ENCODE measurements around the gene TBXAS1.

Gene TBXAS1

DNA sequence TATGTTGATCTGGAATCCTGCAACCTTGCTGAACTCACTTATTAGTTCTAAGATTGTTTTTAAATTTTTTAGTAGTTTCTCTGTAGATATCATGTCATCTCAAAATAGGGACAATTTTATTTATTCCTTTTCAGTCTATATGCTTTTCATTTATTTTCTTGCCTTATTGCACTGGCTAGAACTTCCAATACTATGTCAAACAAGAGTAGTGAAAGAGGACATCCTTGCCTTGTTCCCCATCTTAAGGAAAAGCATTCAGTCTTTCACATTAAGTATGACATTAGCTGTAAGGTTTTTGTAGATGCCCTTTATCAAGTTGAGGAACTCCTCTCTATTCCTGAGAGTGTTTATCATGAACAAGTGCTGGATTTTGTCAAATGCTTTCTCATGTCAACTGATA, 77.8 kb downstream of the TBXAS1 start:
- DNase-seq: no peak
- no peaks in the 10 kb centered on the region for H3K36me3 ChIP-seq (replicated peaks; ENCODE audit: insufficient read depth, low read length)
- no peaks in the 10 kb centered on the region for H3K27me3 ChIP-seq (replicated peaks; ENCODE audit: insufficient read depth, low read length)
- no peak overlapping the region for H3K4me2 ChIP-seq (ENCODE audit: low read depth, low read length)
- TF ChIP-seq, protein P1, sequence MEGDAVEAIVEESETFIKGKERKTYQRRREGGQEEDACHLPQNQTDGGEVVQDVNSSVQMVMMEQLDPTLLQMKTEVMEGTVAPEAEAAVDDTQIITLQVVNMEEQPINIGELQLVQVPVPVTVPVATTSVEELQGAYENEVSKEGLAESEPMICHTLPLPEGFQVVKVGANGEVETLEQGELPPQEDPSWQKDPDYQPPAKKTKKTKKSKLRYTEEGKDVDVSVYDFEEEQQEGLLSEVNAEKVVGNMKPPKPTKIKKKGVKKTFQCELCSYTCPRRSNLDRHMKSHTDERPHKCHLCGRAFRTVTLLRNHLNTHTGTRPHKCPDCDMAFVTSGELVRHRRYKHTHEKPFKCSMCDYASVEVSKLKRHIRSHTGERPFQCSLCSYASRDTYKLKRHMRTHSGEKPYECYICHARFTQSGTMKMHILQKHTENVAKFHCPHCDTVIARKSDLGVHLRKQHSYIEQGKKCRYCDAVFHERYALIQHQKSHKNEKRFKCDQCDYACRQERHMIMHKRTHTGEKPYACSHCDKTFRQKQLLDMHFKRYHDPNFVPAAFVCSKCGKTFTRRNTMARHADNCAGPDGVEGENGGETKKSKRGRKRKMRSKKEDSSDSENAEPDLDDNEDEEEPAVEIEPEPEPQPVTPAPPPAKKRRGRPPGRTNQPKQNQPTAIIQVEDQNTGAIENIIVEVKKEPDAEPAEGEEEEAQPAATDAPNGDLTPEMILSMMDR (IDR thresholded peaks at IDR 0.05; ENCODE audit: low read length): no peak
- TF ChIP-seq EZH2phosphoT487 (IDR thresholded peaks at IDR 0.05; ENCODE audit: low read length) (no peak), EZH2 (optimal IDR thresholded peaks at IDR 0.05; ENCODE audit: low read depth, low read length) (no peak)
- H3K79me2 ChIP-seq (ENCODE audit: low read length): no peaks in the 10 kb centered on the region
- no peaks in the 10 kb centered on the region for H3K9me2 ChIP-seq (replicated peaks; ENCODE audit: insufficient read depth, low read length)
- no peaks in the 10 kb centered on the region for H3F3A ChIP-seq (ENCODE audit: insufficient read depth, low read length)
- H3K4me1 ChIP-seq (ENCODE audit: low read length): 0 out of 2 replicates have a peak, but pooled peaks cover 6% of the 10 kb centered on the region
- no peaks in the 10 kb centered on the region for H4K20me1 ChIP-seq (ENCODE audit: insufficient read depth, low read length)
- H3K27ac ChIP-seq (ENCODE audit: low read length): no peak overlapping the region
- H3K9me3 ChIP-seq (replicated peaks; ENCODE audit: insufficient read depth, low read length): no peaks in the 10 kb centered on the region
- H3K9ac ChIP-seq (ENCODE audit: low read length): no peak overlapping the region
- no peak overlapping the region for H3K4me3 ChIP-seq (ENCODE audit: low read length)
- H2AFZ ChIP-seq (ENCODE audit: low read length): no peak overlapping the region

DNA sequence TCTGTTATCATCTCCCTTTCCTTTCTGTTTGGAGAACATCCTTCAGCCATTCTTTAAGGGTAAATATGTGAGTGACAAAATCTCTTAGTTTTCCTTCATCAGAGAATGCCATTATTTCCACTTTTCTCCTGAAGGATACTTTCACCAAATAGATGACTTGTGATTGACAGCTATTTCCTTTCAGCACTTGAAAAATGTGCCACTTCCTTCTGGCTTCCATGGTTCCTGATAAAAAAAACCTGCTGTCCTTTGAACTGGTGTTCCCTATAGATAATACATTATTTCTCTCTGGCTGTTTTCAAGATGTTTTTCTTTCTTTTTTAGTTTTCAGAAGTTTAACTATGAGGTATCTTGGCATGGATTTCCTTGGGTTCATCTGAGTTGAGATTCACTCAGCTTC, 79.7 kb downstream of the TBXAS1 start:
- Histone ChIP-seq H3K4me1 (ENCODE audit: low read length) (0 out of 2 replicates have a peak, but pooled peaks cover 6% of the 10 kb centered on the region), H4K20me1 (ENCODE audit: insufficient read depth, low read length) (no peaks in the 10 kb centered on the region), H3K9ac (ENCODE audit: low read length) (no peak overlapping the region), H3F3A (ENCODE audit: insufficient read depth, low read length) (no peaks in the 10 kb centered on the region), H3K4me3 (ENCODE audit: low read length) (no peak overlapping the region), H3K27me3 (replicated peaks; ENCODE audit: insufficient read depth, low read length) (no peaks in the 10 kb centered on the region), H3K36me3 (replicated peaks; ENCODE audit: insufficient read depth, low read length) (no peaks in the 10 kb centered on the region), H3K9me3 (replicated peaks; ENCODE audit: insufficient read depth, low read length) (no peaks in the 10 kb centered on the region), H2AFZ (ENCODE audit: low read length) (no peak overlapping the region), H3K27ac (ENCODE audit: low read length) (no peak overlapping the region), H3K9me2 (replicated peaks; ENCODE audit: insufficient read depth, low read length) (no peaks in the 10 kb centered on the region), H3K4me2 (ENCODE audit: low read depth, low read length) (no peak overlapping the region), H3K79me2 (ENCODE audit: low read length) (no peaks in the 10 kb centered on the region)
- TF ChIP-seq EZH2 (optimal IDR thresholded peaks at IDR 0.05; ENCODE audit: low read depth, low read length) (no peak), EZH2phosphoT487 (IDR thresholded peaks at IDR 0.05; ENCODE audit: low read length) (no peak)
- DNase-seq: no peak

DNA sequence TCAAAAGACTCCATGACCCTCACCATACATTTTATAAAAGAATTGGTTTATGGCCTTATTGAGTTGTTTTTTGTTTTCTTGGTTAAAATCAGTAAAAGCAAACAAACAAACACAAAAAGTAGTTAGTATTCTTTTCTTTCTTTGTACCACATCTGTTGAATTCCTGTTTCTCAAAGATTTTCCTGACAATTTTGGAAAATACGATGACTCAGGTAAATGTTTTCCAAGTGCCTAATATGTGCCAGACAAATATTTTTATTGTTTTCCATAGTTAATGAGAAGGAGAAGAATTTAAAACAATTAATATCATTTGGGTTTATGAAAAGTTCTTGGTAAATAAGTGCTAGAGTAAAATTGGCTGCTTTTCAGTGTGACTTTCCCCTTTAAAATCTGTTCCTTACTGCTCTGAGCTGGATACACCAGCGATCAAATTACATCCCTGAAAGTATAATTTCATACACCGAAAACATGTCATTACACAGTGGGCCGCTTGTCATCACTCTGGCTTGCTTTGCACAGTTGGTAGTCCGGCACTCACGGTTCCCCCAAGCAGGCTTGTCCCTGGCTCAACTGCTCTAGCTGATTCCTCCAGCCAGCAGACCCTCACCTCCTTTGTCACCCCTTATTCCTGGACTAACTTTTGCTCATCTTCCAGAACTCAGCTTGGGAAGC, 80.5 kb downstream of the TBXAS1 start:
- Histone ChIP-seq H3K27ac (ENCODE audit: low read length) (no peak overlapping the region), H3K4me2 (ENCODE audit: low read depth, low read length) (no peak overlapping the region), H3K79me2 (ENCODE audit: low read length) (no peaks in the 10 kb centered on the region), H3K9me3 (replicated peaks; ENCODE audit: insufficient read depth, low read length) (no peaks in the 10 kb centered on the region), H3K27me3 (replicated peaks; ENCODE audit: insufficient read depth, low read length) (no peaks in the 10 kb centered on the region), H3K36me3 (replicated peaks; ENCODE audit: insufficient read depth, low read length) (no peaks in the 10 kb centered on the region), H3K9ac (ENCODE audit: low read length) (no peak overlapping the region), H3K4me3 (ENCODE audit: low read length) (no peak overlapping the region), H3F3A (ENCODE audit: insufficient read depth, low read length) (no peaks in the 10 kb centered on the region), H3K9me2 (replicated peaks; ENCODE audit: insufficient read depth, low read length) (no peaks in the 10 kb centered on the region), H2AFZ (ENCODE audit: low read length) (no peak overlapping the region), H3K4me1 (ENCODE audit: low read length) (peaks cover 11% of the 10 kb centered on the region), H4K20me1 (ENCODE audit: insufficient read depth, low read length) (no peaks in the 10 kb centered on the region)
- DNase-seq: no peak
- TF ChIP-seq, protein P1 (IDR thresholded peaks at IDR 0.05; ENCODE audit: low read length): no peak
- TF ChIP-seq EZH2phosphoT487 (IDR thresholded peaks at IDR 0.05; ENCODE audit: low read length): no peak
- TF ChIP-seq EZH2 (optimal IDR thresholded peaks at IDR 0.05; ENCODE audit: low read depth, low read length): no peak
